Measurements from ENCODE around the gene ZMAT2. TPM values are rescaled to one million over a fixed set of nuclear protein-coding genes. Genes with fewer than 3 reads are reported as not detected.
"Not testable (repeated sequence)": the region's sequence is repeated elsewhere in the genome, so short reads cannot be mapped to it uniquely, and the experiment has no call there.

Gene ZMAT2
- total RNA-seq, result 68.1 TPM

DNA sequence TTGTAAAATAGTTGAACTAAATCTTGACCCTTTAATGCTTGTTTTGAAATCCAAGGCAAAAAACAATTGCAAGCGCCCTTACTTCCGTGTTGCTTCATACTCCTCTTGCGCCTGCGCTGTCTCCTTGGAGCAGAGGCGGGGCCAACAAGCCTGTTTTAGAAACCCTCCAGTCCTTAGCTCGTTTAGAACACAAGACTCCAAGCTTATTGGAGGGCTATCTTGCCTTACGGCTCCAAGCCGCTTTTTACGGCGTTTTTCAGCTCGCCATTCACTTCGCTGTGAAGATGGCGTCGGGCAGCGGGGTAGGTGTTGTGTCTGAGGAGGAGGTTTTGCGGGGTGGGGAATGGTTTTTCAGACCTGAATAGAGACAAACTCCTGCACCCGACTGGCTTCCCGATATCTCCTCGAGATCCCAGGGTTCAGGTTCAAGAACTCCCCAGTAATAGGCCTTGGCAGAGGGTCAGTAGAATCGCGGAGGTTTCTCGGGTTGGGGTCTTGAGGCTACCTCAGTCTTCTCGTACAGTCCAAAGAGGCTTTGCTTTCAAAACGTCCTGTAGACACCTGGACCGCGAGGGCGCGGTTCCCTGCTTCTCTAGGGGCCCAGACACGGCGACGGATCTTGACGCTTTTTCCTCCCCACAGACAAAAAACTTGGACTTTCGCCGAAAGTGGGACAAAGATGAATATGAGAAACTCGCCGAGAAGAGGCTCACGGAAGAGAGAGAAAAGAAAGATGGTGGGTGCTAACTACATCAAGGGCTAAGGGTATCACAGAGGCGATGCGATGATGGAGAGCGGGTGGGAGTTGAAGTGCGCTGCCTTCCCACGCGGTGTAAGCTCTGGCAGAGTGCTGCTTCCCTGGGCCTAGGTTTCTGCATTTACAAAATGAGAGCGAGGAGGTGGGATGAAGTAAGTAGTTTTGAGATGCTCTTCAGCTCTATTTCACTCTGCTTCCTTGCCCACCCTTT is at the start of gene ZMAT2:
Gene ZMAT2 (plus strand): TSS at position 271 of the 968 bp plus-strand sequence. CDS start 14 bp downstream, at position 285.
- FAIRE-seq (peak; percentile 88), DNase-seq (ENCODE audit: low spot score in 2 of 2) (peak; percentile 80 to 88)

GRCh38 chr5:140658870-140659269 is 41.4 kb upstream of the ZMAT2 start:
- FAIRE-seq, result no peak

GRCh38 chr5:140660371-140660770 is 39.9 kb upstream of the ZMAT2 start:
- FAIRE-seq; DNase-seq (ENCODE audit: low spot score in 2 of 2): not testable (repeated sequence)

More at GRCh38 chr5:140658870-140659269, 41.4 kb upstream of the ZMAT2 start:
- DNase-seq (ENCODE audit: low spot score in 2 of 2), result no peak

- DNase-seq (ENCODE audit: low spot score in 2 of 2), result no peak
- no peak for FAIRE-seq
Measured at GRCh38 chr5:140664030-140664358, 36.3 kb upstream of the ZMAT2 start.

- FAIRE-seq, result no peak
- peak; percentile 87 to 94 for DNase-seq (ENCODE audit: low spot score in 2 of 2)
Measured at GRCh38 chr5:140664359-140665119, 35.7 kb upstream of the ZMAT2 start, which contains the start of gene WDR55. Gene WDR55 (plus strand): TSS chr5:140664904. CDS start chr5:140664913, 9 bp downstream.

DNA sequence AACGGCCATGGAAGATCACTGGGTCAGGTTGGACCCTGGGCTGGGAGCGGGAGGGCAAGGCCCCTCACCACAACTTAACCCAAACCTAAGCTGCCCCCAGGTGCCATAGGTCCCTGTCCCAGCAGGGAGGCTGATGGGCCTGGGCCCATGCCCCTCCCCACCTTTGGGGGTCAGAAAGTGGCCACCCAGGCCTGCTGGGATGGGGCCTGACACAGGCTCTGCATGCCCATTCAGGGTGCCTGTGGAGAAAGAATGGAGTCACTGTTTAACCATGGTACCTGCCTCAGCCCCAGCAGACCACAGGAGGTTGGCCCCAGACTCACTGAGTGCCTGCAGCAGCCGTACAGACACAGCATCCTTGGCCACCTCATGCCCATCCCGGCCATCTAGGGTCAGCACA is 29.2 kb upstream of the ZMAT2 start:
- not testable (repeated sequence) for DNase-seq (ENCODE audit: low spot score in 2 of 2); FAIRE-seq

DNA sequence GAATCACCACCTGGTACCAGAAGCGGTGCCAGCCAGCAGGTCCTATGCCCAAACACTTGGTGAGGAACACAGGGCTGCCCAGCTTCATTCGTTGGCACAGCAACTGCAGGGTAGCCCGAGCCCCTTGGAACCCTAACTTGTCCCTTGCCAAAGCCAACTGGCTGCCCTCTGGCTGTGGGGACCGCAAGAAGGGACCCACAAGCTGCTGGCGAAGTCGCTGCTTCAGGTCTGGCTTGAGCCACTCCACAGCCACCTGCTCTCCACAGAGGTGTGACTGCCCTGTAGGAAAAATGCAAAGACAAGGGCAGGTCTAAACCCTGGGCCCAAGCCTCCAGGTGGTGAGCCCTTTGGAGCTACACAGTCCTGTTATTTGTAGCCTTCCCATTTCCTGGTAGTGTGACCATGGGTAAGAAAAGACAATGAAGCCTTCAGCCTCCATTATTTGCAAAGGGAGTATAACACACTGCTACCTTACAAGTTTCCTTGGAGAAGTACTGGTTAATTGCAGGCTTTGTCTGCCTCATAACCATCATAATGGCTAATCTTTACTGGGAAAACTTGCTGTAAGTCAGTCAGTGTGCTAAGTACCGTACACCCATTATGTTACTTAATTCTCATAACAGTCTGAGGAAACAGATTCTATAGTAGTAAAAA is 28.6 kb upstream of the ZMAT2 start:
- FAIRE-seq (no peak), DNase-seq (ENCODE audit: low spot score in 2 of 2) (no peak)

DNA sequence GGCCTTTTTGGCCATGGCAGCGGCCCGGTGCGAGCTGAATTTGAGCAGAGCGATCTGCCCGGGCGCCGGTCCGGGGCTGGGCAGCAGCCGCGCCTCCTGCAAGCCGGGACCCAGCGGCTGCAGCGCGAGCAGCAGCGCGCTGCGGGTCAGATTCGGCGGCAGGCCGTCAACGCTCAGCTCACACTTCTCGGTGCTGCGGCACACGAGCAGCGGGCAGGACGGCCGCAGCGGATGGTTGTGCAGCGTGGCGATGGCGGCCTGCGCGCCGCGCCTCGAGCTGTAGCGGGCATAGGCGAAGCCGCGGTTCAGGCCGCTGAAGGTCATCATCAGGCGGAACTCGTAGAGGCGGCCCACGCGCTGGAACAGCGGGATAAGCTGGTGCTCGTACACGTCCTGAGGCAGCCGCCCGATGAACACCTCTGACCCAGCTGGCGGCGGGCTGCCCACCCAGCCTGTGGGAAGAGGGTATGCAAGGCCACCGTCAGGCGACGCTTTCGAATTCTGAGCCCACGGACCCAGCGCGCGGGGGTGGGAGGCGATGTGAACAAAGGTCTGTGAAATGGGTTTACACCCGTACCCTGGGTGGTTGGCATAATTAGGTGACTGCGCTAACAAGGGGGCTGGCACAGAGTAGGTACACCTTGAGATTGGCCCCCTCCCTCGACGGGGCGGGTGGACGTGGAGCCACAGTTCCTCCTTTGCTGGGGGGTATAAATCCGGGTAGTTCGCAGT is 27.6 kb upstream of the ZMAT2 start:
- FAIRE-seq (no peak), DNase-seq (ENCODE audit: low spot score in 2 of 2) (peak in 1 of 2 donors; percentile 33)

DNA sequence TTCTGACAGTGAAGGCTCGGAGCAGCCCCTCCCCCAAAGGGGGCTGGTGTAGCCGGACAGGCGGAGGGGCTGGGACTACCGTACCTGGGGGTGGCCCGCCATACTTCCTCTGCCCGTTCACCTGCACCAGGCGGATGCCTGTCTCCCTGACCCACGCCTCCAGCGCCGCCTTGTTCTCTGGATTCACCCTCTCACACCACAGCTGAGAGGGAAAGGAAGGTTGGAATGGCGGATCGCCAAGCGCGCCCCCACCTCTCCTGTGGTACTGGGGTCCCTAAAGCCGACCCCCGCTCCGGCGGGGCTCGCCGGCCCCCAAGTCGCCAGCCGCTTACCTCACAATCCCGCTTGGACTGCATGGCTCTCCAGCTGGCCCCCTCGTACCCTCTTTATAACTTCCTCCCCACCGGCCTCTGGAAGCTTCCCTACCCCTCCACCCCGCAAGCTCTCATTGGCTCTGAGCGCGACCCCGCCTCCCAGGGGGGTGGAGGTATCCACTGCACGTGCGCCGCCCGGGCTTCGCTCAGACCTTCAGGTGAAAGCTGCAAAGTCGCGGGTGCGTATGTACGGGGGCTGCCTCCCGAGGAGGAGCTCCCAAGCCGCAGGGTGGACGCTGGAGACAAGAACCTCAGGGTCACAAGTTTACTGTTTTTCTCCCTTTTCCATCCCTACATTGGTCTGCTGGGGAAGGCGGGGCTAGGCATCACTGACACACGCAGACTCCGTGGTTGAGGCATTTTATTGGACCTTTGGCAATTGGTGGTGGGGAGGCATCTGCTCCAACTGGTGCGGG is 26.9 kb upstream of the ZMAT2 start, which contains the start of gene DND1:
Gene DND1 (minus strand): TSS at position 390 of the 790 bp plus-strand sequence. CDS start 34 bp downstream, at position 356.
- FAIRE-seq (no peak), DNase-seq (ENCODE audit: low spot score in 2 of 2) (no peak)

- FAIRE-seq, result no peak
Measured at GRCh38 chr5:140674211-140674610, 26.0 kb upstream of the ZMAT2 start.

GRCh38 chr5:140674629-140675028 is 25.6 kb upstream of the ZMAT2 start:
- FAIRE-seq, result no peak
- no peak for DNase-seq (ENCODE audit: low spot score in 2 of 2)

More at GRCh38 chr5:140674211-140674610, 26.0 kb upstream of the ZMAT2 start:
- DNase-seq (ENCODE audit: low spot score in 2 of 2), result no peak

DNA sequence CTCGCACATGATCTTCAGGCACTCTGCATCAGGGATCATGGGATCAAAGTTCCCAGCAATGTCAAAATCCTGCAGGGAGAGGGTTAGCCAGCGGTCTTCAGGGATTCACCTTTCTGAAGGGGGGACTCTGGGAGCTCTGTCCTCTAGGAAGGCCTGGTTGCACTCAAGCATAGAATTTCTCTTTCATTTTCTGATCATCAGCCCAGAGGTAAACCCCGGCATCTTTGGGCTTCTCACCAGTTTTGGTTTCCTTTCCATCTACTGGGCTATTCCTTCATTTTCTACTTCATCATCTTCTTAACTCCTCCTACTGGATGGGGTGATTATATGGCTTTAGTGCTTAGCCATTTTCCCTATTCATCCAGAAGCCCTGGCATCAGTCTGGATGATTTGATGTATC is 22.3 kb upstream of the ZMAT2 start:
- FAIRE-seq (no peak), DNase-seq (ENCODE audit: low spot score in 2 of 2) (no peak)

DNA sequence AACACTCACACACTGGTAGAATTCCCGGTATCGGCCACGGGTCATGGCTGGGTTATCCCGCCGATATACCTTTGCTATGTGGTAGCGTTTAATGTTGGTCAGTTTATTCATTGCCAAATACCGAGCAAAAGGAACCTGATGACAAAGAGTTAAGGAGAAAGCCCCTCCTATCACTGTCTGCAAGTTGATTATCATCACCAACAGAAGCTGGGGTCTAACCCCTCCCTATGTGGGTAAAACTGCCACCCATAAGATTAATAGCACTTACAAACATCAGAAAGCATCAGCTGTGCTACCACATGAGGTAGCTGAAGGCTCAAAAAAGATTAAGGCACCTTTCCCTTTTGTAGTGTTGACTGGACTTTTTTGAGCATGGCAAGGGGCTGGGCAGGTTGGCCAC is 21.3 kb upstream of the ZMAT2 start:
- no peak for FAIRE-seq
- DNase-seq (ENCODE audit: low spot score in 2 of 2), result no peak

GRCh38 chr5:140690376-140690932 is 9.8 kb upstream of the ZMAT2 start:
- DNase-seq (ENCODE audit: low spot score in 2 of 2) (no peak), FAIRE-seq (no peak)

GRCh38 chr5:140690941-140691924 is 9.0 kb upstream of the ZMAT2 start, which contains the start of the genes HARS1 and HARS2:
Gene HARS1 (minus strand): TSS chr5:140691370. CDS start chr5:140691304, 66 bp downstream.
Gene HARS2 (plus strand): TSS chr5:140691455. CDS start chr5:140691649, 194 bp downstream.
- DNase-seq (ENCODE audit: low spot score in 2 of 2) (peak; percentile 75 to 88), FAIRE-seq (no peak)

- DNase-seq (ENCODE audit: low spot score in 2 of 2) (no peak), FAIRE-seq (no peak)
Measured at GRCh38 chr5:140694276-140694675, 6.0 kb upstream of the ZMAT2 start.

GRCh38 chr5:140696891-140697492 is 3.3 kb upstream of the ZMAT2 start:
- FAIRE-seq, result no peak

More at GRCh38 chr5:140696891-140697492, 3.3 kb upstream of the ZMAT2 start:
- no peak for DNase-seq (ENCODE audit: low spot score in 2 of 2)

Data from frontal cortex (tissue), 4 donors.